HG03457 (cell line): ENCODE data around the gene GLT6D1.

ENCODE experiments used
- ATAC-seq: cut with Tn5 transposase; IDR thresholded peaks from one replicate; pipeline ENCODE4 v1.9.1; 2021; ENCODE audit warnings: moderate number of reproducible peaks; ENCODE audit not compliant: unreplicated experiment

The GLT6D1 gene

GRCh38 chr9:135609366-135609955, 29.9 kb downstream of the GLT6D1 start:
- no peak for ATAC-seq

GRCh38 chr9:135608999-135609317, 30.4 kb downstream of the GLT6D1 start:
- no peak for ATAC-seq

GRCh38 chr9:135608294-135608998, 30.9 kb downstream of the GLT6D1 start:
- no peak for ATAC-seq

- ATAC-seq, result no peak
Observed at GRCh38 chr9:135607401-135608293, 31.7 kb downstream of the GLT6D1 start.

- ATAC-seq, result no peak
Observed at GRCh38 chr9:135606885-135607259, 32.5 kb downstream of the GLT6D1 start.

- no peak for ATAC-seq
Observed at GRCh38 chr9:135605238-135605781, 34.0 kb downstream of the GLT6D1 start.

GRCh38 chr9:135604437-135605237, 34.7 kb downstream of the GLT6D1 start:
- no peak for ATAC-seq

- no peak for ATAC-seq
Observed at GRCh38 chr9:135602789-135603481, 36.4 kb downstream of the GLT6D1 start.

GRCh38 chr9:135601988-135602387, 37.4 kb downstream of the GLT6D1 start:
- no peak for ATAC-seq

- ATAC-seq, result no peak
Observed at GRCh38 chr9:135600296-135600817, 39.0 kb downstream of the GLT6D1 start.

GRCh38 chr9:135596211-135596610, 43.1 kb downstream of the GLT6D1 start:
- no peak for ATAC-seq

- ATAC-seq, result no peak
Observed at GRCh38 chr9:135592625-135593024, 46.7 kb downstream of the GLT6D1 start.

- no peak for ATAC-seq
Observed at GRCh38 chr9:135592331-135592590, 47.1 kb downstream of the GLT6D1 start.

- ATAC-seq, result no peak
Observed at GRCh38 chr9:135591506-135592330, 47.6 kb downstream of the GLT6D1 start.

- ATAC-seq, result no peak
Observed at GRCh38 chr9:135590486-135591079, 48.8 kb downstream of the GLT6D1 start.

- ATAC-seq, result no peak
Observed at GRCh38 chr9:135589596-135590485, 49.5 kb downstream of the GLT6D1 start.

- ATAC-seq, result no peak
Observed at GRCh38 chr9:135588886-135589595, 50.3 kb downstream of the GLT6D1 start.
